ENCODE measurements around the gene LRRC39. TPM values are rescaled to one million over a fixed set of nuclear protein-coding genes. Genes with fewer than 3 reads are reported as not detected.

LRRC39 gene
- total and polyA plus RNA-seq, 7 donors, result 27.7 to 227 (median 92.5) TPM

GRCh38 chr1:100132566-100133477 lies 45.2 kb downstream of the LRRC39 start, which contains the start of the genes SASS6 and TRMT13:
TSS of gene SASS6 (minus strand) at chr1:100132930. CDS start at chr1:100132814, 116 bp downstream.
TSS of gene TRMT13 (plus strand) at chr1:100133163. CDS start at chr1:100133169, 6 bp downstream.
- H3K4me1 ChIP-seq, result peaks cover 30% of the 10 kb centered on the region
- 0 to 1% (median 0%) methylated on average over 57 of the region's 57 CpGs for WGBS, 3 donors
- no peaks in the 10 kb centered on the region for H3K27me3 ChIP-seq (ENCODE audit: insufficient read depth in 3 of 3, low read length in 2 of 3)
- peak within 1 kb of the TSS; percentile 87 for H3K27ac ChIP-seq
- TF ChIP-seq, protein P1, sequence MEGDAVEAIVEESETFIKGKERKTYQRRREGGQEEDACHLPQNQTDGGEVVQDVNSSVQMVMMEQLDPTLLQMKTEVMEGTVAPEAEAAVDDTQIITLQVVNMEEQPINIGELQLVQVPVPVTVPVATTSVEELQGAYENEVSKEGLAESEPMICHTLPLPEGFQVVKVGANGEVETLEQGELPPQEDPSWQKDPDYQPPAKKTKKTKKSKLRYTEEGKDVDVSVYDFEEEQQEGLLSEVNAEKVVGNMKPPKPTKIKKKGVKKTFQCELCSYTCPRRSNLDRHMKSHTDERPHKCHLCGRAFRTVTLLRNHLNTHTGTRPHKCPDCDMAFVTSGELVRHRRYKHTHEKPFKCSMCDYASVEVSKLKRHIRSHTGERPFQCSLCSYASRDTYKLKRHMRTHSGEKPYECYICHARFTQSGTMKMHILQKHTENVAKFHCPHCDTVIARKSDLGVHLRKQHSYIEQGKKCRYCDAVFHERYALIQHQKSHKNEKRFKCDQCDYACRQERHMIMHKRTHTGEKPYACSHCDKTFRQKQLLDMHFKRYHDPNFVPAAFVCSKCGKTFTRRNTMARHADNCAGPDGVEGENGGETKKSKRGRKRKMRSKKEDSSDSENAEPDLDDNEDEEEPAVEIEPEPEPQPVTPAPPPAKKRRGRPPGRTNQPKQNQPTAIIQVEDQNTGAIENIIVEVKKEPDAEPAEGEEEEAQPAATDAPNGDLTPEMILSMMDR (IDR thresholded peaks at IDR 0.05), result no peak
- peak within 1 kb of the TSS; percentile 92 for H3K4me3 ChIP-seq
- peak; percentile 98 to 100 (median 99) for ATAC-seq
- no peaks in the 10 kb centered on the region for H3K9me3 ChIP-seq
- DNase-seq, result peak; percentile 97 to 98
- peaks cover 6 to 13% of the 10 kb centered on the region in 2 donors for H3K36me3 ChIP-seq (ENCODE audit: insufficient read depth in 1 of 2, low read depth in 1 of 2)
- intact Hi-C loops (cut with DNase I), result loop anchor here in 1 of 2 donors (5.0 kb wide), 3 partner anchors 114 to 319 kb away; partner anchors contain the start of genes CDC14A and DBT

- ATAC-seq, result no peak
- no peak for DNase-seq
- TF ChIP-seq, protein P1 (IDR thresholded peaks at IDR 0.05), result no peak
- Histone ChIP-seq H3K27ac (no peak overlapping the region), H3K4me3 (peak overlapping the region; percentile 92), H3K27me3 (ENCODE audit: insufficient read depth in 3 of 3, low read length in 2 of 3) (no peaks in the 10 kb centered on the region), H3K36me3 (ENCODE audit: insufficient read depth in 1 of 2, low read depth in 1 of 2) (peaks cover 0 to 1% of the 10 kb centered on the region in 2 donors), H3K4me1 (peaks cover 30% of the 10 kb centered on the region), H3K9me3 (no peaks in the 10 kb centered on the region)
- 69 to 78% (median 76%) methylated on average over 8 of the region's 8 CpGs for WGBS, 3 donors
- intact Hi-C loops (cut with DNase I), result loop anchor here in 1 of 2 donors (5.0 kb wide), 3 partner anchors 116 to 321 kb away; partner anchors contain the start of genes CDC14A and DBT
Measured at GRCh38 chr1:100131623-100132022, 46.4 kb downstream of the LRRC39 start.

- H3K36me3 ChIP-seq (ENCODE audit: insufficient read depth in 1 of 2, low read depth in 1 of 2), result no peaks in the 10 kb centered on the region
- no peaks in the 10 kb centered on the region for H3K27me3 ChIP-seq (ENCODE audit: insufficient read depth in 3 of 3, low read length in 2 of 3)
- no peak overlapping the region for H3K27ac ChIP-seq
- WGBS, 3 donors, result 78 to 81% (median 79%) methylated on average over 5 of the region's 5 CpGs
- no peaks in the 10 kb centered on the region for H3K9me3 ChIP-seq
- no peak for DNase-seq
- peaks cover 26% of the 10 kb centered on the region for H3K4me1 ChIP-seq
- H3K4me3 ChIP-seq, result no peak overlapping the region
- no peak for ATAC-seq
- intact Hi-C loops (cut with DNase I), result loop anchor here in 1 of 2 donors (5.0 kb wide), 3 partner anchors 117 to 322 kb away; partner anchors contain the start of genes CDC14A and DBT
- TF ChIP-seq, protein P1 (IDR thresholded peaks at IDR 0.05), result no peak
Measured at GRCh38 chr1:100130552-100131077, 47.4 kb downstream of the LRRC39 start.

- no peaks in the 10 kb centered on the region for H3K9me3 ChIP-seq
- H3K4me3 ChIP-seq, result no peak overlapping the region
- intact Hi-C loops (cut with DNase I), result no loop called here
- no peak overlapping the region for H3K27ac ChIP-seq
- TF ChIP-seq, protein P1 (IDR thresholded peaks at IDR 0.05), result no peak
- ATAC-seq (no peak), DNase-seq (no peak)
- H3K27me3 ChIP-seq (ENCODE audit: insufficient read depth in 3 of 3, low read length in 2 of 3), result no peaks in the 10 kb centered on the region
- H3K36me3 ChIP-seq (ENCODE audit: insufficient read depth in 1 of 2, low read depth in 1 of 2), result peaks cover 0 to 9% of the 10 kb centered on the region in 2 donors
- WGBS, 3 donors, result 51 to 76% (median 54%) methylated on average over 1 of the region's 1 CpG
- H3K4me1 ChIP-seq, result peaks cover 7% of the 10 kb centered on the region
Measured at GRCh38 chr1:100127226-100127625, 50.8 kb downstream of the LRRC39 start.

Data from psoas muscle (tissue), 8 donors.